Endothelial cell of umbilical vein (primary cell): ENCODE data around the gene TMEM164. TPM values are rescaled to one million over a fixed set of nuclear protein-coding genes. Genes with fewer than 3 reads are reported as not detected.

Source experiments
- BruUV-seq: library from RNA; stranded (reverse); fragments of 400-500 nt; replicated peaks from 2 replicates; lab custom pipeline; 2021; lab: Mats Ljungman, UMichigan
- CTCF ChIA-PET: fragments of 300-600, 350-600 bp; sonication (Branson Sonifier 250); formaldehyde crosslinking; loops from one replicate; lab custom pipeline; 2021; ENCODE audit warnings: antibody characterized with exemption, inconsistent platforms; lab: Charles Lee
- POLR2A ChIA-PET: fragments of 300-600, 350-600 bp; sonication (Branson Sonifier 250); formaldehyde crosslinking; loops from one replicate; lab custom pipeline; 2021; ENCODE audit warnings: antibody characterized with exemption, inconsistent platforms; lab: Charles Lee
- DNase-seq: peaks from one replicate; pipeline ENCODE4 v3.0.0-alpha.2; 2011; ENCODE audit warnings: low read depth, low spot score
- FAIRE-seq: peaks from 2 replicates; lab custom pipeline; 2011; peaks lifted over from hg19 to GRCh38; lab: Jason Lieb, UNC
- H2AFZ ChIP-seq: 2 replicates; pipeline ENCODE4 v1.6.0; 2012; ENCODE audit warnings: low read depth, low read length, control low read depth, inconsistent platforms
- H3K27ac ChIP-seq: 2 replicates; pipeline ENCODE4 v1.5.1; 2011; ENCODE audit warnings: low read depth, mild to moderate bottlenecking, control low read depth, low read length, moderate library complexity; ENCODE audit not compliant: insufficient read depth
- H3K27me3 ChIP-seq, 2 experiments: 2 replicates each; pipeline versions ENCODE4 v1.6.0 to v1.6.1; 2011; ENCODE audit warnings: low read length in 2 of 2, mixed read lengths in 1 of 2; ENCODE audit not compliant: control insufficient read depth in 2 of 2, insufficient read depth in 2 of 2
- H3K36me3 ChIP-seq, 2 experiments: 2 replicates in 1 of 2; 3 replicates in 1 of 2; pipeline ENCODE4 v1.5.1; 2011; ENCODE audit warnings: low read length in 2 of 2, mild to moderate bottlenecking in 1 of 2, moderate library complexity in 1 of 2; ENCODE audit not compliant: control insufficient read depth in 2 of 2, insufficient read depth in 2 of 2; ENCODE audit errors: extremely low read depth in 1 of 2
- H3K4me1 ChIP-seq: 3 replicates; pipeline ENCODE4 v1.5.1; 2011; ENCODE audit warnings: mild to moderate bottlenecking, low read length; ENCODE audit not compliant: control insufficient read depth, insufficient read depth; ENCODE audit errors: extremely low read depth
- H3K4me2 ChIP-seq: 2 replicates; pipeline ENCODE4 v1.6.1; 2011; ENCODE audit warnings: low read length, control low read depth, mixed read lengths; ENCODE audit not compliant: insufficient read depth
- H3K4me3 ChIP-seq, 3 experiments: fragments of 200-600 bp in 1 of 3; sonication (generic), shearing (Covaris generic) in 1 of 3; replicated peaks in 1 of 3; 2 replicates each; pipeline ENCODE4 v1.5.1; 2011 to 2016; ENCODE audit warnings: control low read depth in 3 of 3, low read length in 3 of 3, mild to moderate bottlenecking in 2 of 3, inconsistent platforms in 1 of 3, low read depth in 1 of 3, moderate library complexity in 1 of 3; ENCODE audit not compliant: insufficient read depth in 1 of 3
- H3K79me2 ChIP-seq: 2 replicates; pipeline ENCODE4 v1.6.0; 2012; ENCODE audit warnings: low read length, inconsistent platforms; ENCODE audit not compliant: control insufficient read depth, insufficient read depth
- H3K9ac ChIP-seq: replicated peaks from 2 replicates; pipeline ENCODE3; 2011; ENCODE audit warnings: low read length, control low read depth; ENCODE audit not compliant: insufficient read depth; ENCODE audit errors: extremely low read depth
- H3K9me1 ChIP-seq: replicated peaks from 3 replicates; pipeline ENCODE4 v1.6.0; 2011; ENCODE audit warnings: mild to moderate bottlenecking, low read length; ENCODE audit not compliant: control insufficient read depth, insufficient read depth; ENCODE audit errors: extremely low read depth
- H3K9me3 ChIP-seq: replicated peaks from 2 replicates; pipeline ENCODE4 v1.5.1; 2012; ENCODE audit warnings: low read length, inconsistent platforms; ENCODE audit not compliant: control insufficient read depth, insufficient read depth
- H4K20me1 ChIP-seq: replicated peaks from 2 replicates; pipeline ENCODE3; 2011; ENCODE audit warnings: mild to moderate bottlenecking, low read length; ENCODE audit not compliant: control insufficient read depth, insufficient read depth; ENCODE audit errors: extremely low read depth
- EZH2 ChIP-seq: IDR thresholded peaks from 2 replicates; pipeline ENCODE4 v1.6.1; 2012; ENCODE audit warnings: borderline replicate concordance, low read depth, mild to moderate bottlenecking, moderate library complexity, low read length, inconsistent platforms; ENCODE audit not compliant: severe bottlenecking
- FOS ChIP-seq: IDR thresholded peaks from 2 replicates; pipeline ENCODE4 v1.6.1; 2011; ENCODE audit warnings: mild to moderate bottlenecking, low read length, moderate library complexity, borderline replicate concordance; ENCODE audit not compliant: insufficient read depth
- GATA2 ChIP-seq: IDR thresholded peaks from 2 replicates; pipeline ENCODE4 v1.7.0; 2011; ENCODE audit warnings: low read depth, mild to moderate bottlenecking, moderate library complexity, mixed read lengths, low read length; ENCODE audit not compliant: insufficient read length, insufficient read depth
- JUN ChIP-seq: IDR thresholded peaks from 2 replicates; pipeline ENCODE4 v1.6.1; 2011; ENCODE audit warnings: borderline replicate concordance, low read depth; ENCODE audit not compliant: insufficient read length, insufficient read depth
- MYC ChIP-seq: IDR thresholded peaks from one replicate; pipeline ENCODE4 v1.6.1; 2011; ENCODE audit warnings: mild to moderate bottlenecking, low read depth, low read length
- POLR2A ChIP-seq: IDR thresholded peaks from 2 replicates; pipeline ENCODE4 v1.6.1; 2012; ENCODE audit warnings: low read depth, mild to moderate bottlenecking, control low read depth, low read length
- POLR2AphosphoS5 ChIP-seq: IDR thresholded peaks from 2 replicates; pipeline ENCODE4 v1.6.1; 2012; ENCODE audit warnings: low read depth, mild to moderate bottlenecking, control low read depth, low read length, moderate library complexity; ENCODE audit not compliant: insufficient read depth
- dilution Hi-C: fragments of 300-500 bp; cut with MboI; formaldehyde crosslinking; loops from one replicate; pipeline ENCODE4 v1.15.0; 2019; ENCODE audit warnings: low sequenced_read_pairs; ENCODE audit not compliant: extremely low pct_ligation_motif_present
- intact Hi-C: fragments of 100-400 bp; cut with micrococcal nuclease; formaldehyde crosslinking; loops from one replicate; pipeline ENCODE4 v1.10.0; 2022
- polyA plus RNA-seq, 4 experiments: library from polyadenylated mRNA; depleted of rRNA in 3 of 4; stranded (reverse) in 3 of 4; unstranded in 1 of 4; fragments of >200 nt; gene quantifications; 2 replicates each; pipeline versions ENCODE4 v1.2.1 to v1.2.3, GENCODE V29; 2011 to 2012; ENCODE audit warnings: missing spikeins in 1 of 4
- total RNA-seq: library from RNA; stranded (reverse); gene quantifications from 2 replicates; pipeline ENCODE4 v1.2.3, GENCODE V29; 2021
- TF ChIP-seq, protein P1 (sequence below), 2 donors: IDR thresholded peaks; 1 replicate in 1 of 2; 2 replicates in 1 of 2; pipeline ENCODE4 v1.5.1; 2011; ENCODE audit warnings: low read length in 2 of 2, mild to moderate bottlenecking in 2 of 2, moderate library complexity in 2 of 2, control low read depth in 1 of 2, inconsistent platforms in 1 of 2, low read depth in 1 of 2; ENCODE audit not compliant: insufficient read depth in 1 of 2; ENCODE audit errors: extremely low read depth in 1 of 2

The TMEM164 gene
- total and polyA plus RNA-seq, 2 donors (not counting 3 experiments of a cell fraction or from before 2014, with no cell fraction given) = 12.8 to 22.2 TPM

DNA sequence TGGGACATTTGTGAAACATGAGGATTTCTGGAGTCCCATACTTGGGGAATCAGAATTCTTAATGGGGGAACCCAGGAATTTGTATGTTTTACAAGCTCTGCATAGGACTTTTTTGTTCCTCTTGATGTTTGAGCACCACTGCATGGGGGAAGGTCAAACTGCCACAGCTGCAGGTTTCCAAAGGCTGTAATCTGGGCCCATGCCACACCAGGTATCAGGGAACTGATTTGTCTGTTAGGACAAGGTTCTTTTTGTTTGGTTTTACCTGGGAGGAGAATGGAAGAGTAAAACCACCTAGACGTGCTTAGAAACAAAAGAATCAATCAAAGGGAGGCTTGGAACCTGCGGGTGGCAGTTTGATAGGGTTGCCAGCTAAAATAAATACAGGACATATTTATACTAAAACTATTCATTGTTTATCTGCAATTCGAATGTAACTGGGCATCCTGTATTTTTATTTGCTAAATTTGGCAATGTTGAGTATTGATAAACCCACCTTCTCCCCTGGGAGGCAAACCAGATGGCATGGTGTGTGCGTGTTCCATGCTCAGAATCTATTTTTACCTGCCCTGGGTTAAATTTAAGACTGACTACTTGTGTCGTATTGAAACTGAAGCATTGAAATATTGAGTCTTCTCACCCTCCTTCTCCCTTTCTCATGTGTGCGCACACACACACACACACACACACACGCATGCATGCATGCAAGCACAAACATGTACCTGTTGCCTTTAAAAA, 63.7 kb downstream of the TMEM164 start:
- H3K9me1 ChIP-seq = no peaks in the 10 kb centered on the region
- H3K4me3 ChIP-seq = no peak overlapping the region
- POLR2A ChIA-PET = no interaction called here
- no TSS peak for BruUV-seq
- dilution Hi-C loops = no loop called here
- no peaks in the 10 kb centered on the region for H4K20me1 ChIP-seq
- CTCF ChIA-PET = interaction anchor here (1.7 kb wide), 1 partner anchor 80 kb away, joined by 6 read pairs; no protein-coding TSS in a partner anchor
- H3K4me1 ChIP-seq = peaks cover 4% of the 10 kb centered on the region
- no peak overlapping the region for H3K4me2 ChIP-seq
- H3K9me3 ChIP-seq = no peaks in the 10 kb centered on the region
- no peak overlapping the region for H3K27ac ChIP-seq
- H3K79me2 ChIP-seq = no peaks in the 10 kb centered on the region
- no peak overlapping the region for H3K9ac ChIP-seq
- FAIRE-seq = no peak
- no peaks in the 10 kb centered on the region for H3K36me3 ChIP-seq
- no peak for DNase-seq
- no peak overlapping the region for H2AFZ ChIP-seq
- intact Hi-C loops = no loop called here
- no peaks in the 10 kb centered on the region for H3K27me3 ChIP-seq
- TF ChIP-seq EZH2 (no peak), JUN (no peak), MYC (no peak), GATA2 (no peak), POLR2A (no peak), FOS (no peak), POLR2AphosphoS5 (no peak)
- TF ChIP-seq, protein P1, sequence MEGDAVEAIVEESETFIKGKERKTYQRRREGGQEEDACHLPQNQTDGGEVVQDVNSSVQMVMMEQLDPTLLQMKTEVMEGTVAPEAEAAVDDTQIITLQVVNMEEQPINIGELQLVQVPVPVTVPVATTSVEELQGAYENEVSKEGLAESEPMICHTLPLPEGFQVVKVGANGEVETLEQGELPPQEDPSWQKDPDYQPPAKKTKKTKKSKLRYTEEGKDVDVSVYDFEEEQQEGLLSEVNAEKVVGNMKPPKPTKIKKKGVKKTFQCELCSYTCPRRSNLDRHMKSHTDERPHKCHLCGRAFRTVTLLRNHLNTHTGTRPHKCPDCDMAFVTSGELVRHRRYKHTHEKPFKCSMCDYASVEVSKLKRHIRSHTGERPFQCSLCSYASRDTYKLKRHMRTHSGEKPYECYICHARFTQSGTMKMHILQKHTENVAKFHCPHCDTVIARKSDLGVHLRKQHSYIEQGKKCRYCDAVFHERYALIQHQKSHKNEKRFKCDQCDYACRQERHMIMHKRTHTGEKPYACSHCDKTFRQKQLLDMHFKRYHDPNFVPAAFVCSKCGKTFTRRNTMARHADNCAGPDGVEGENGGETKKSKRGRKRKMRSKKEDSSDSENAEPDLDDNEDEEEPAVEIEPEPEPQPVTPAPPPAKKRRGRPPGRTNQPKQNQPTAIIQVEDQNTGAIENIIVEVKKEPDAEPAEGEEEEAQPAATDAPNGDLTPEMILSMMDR (IDR thresholded peaks at IDR 0.05; ENCODE audit: extremely low read depth in 1 of 2, insufficient read depth in 1 of 2, low read depth in 1 of 2, low read length in 2 of 2) = no peak
